ENCODE measurements around the gene LRRC4C.

- TF ChIP-seq POLR2AphosphoS5 (IDR thresholded peaks at IDR 0.05) (no peak), CTCF (IDR thresholded peaks at IDR 0.05) (no peak), POLR2A (IDR thresholded peaks at IDR 0.05) (no peak), EP300 (IDR thresholded peaks at IDR 0.05) (no peak)
These were observed 76.5 kb downstream of the LRRC4C start for GRCh38 chr11:41382927-41383326.
